ENCODE results near the gene MAF. TPM values are rescaled to one million over a fixed set of nuclear protein-coding genes. Genes with fewer than 3 reads are reported as not detected.

MAF gene
- total RNA-seq, 1 experiment from 2014 or later = not detected

- H3K9me3 ChIP-seq (ENCODE audit: insufficient read depth, low read depth) = no peaks in the 10 kb centered on the region; the same call in 1 of the 2 replicates
- no peaks in the 10 kb centered on the region for H3K36me3 ChIP-seq (ENCODE audit: low read depth)
- H3F3A ChIP-seq (ENCODE audit: insufficient read depth, low read depth) = no peaks in the 10 kb centered on the region
- DNase-seq = no peak
- no TSS peak for BruUV-seq (replicated peaks)
- H3K27ac ChIP-seq = no peak overlapping the region
- CTCF ChIA-PET = no interaction called here
- H3K4me3 ChIP-seq = no peak overlapping the region
- no peaks in the 10 kb centered on the region for H3K79me2 ChIP-seq (ENCODE audit: low read depth)
- no peak overlapping the region for H2AFZ ChIP-seq
- POLR2A ChIA-PET (ENCODE audit: unreplicated experiment) = no interaction called here
- no peak overlapping the region for H3K4me2 ChIP-seq
- H3K9me2 ChIP-seq (ENCODE audit: insufficient read depth) = no peaks in the 10 kb centered on the region
- no peaks in the 10 kb centered on the region for H3K4me1 ChIP-seq (replicated peaks; ENCODE audit: insufficient read depth)
- TF ChIP-seq EZH2 (IDR thresholded peaks at IDR 0.05; ENCODE audit: low read depth) (no peak), CTCF (conservative IDR thresholded peaks at IDR 0.05) (no peak)
- peaks cover 11% of the 10 kb centered on the region for H3K27me3 ChIP-seq (ENCODE audit: insufficient read depth, low read depth)
- no peaks in the 10 kb centered on the region for H4K20me1 ChIP-seq (ENCODE audit: insufficient read depth)
- intact Hi-C loops (cut with micrococcal nuclease; ENCODE audit: unreplicated experiment) = no loop called here
Measured at GRCh38 chr16:79599256-79599836, 1.2 kb downstream of the MAF start.

- intact Hi-C loops (cut with micrococcal nuclease; ENCODE audit: unreplicated experiment) = no loop called here
Measured at GRCh38 chr16:79598348-79599181, 2.0 kb downstream of the MAF start.

DNA sequence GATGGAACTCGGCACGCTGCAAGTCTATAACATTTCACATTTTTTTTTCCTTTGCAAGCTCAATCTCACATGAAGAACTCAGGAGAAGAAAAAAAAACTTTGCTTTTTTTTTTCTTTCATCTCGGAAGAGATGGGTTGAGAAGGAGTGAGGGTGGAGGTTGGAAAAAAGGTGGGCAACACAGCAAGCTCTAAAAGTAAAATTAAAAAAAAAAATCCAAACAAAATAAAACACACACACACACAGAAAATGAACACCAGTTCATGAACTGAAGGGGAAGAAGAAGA lies 2.5 kb downstream of the MAF start:
- CTCF ChIA-PET = interaction anchor here (0.6 kb wide), 1 partner anchor 792 kb away, joined by 3 read pairs; no protein-coding TSS in a partner anchor
- Histone ChIP-seq H3K79me2 (ENCODE audit: low read depth) (no peaks in the 10 kb centered on the region), H3K4me2 (no peak overlapping the region), H3K27ac (no peak overlapping the region), H3K9me3 (ENCODE audit: insufficient read depth, low read depth) (no peaks in the 10 kb centered on the region; the same call in 1 of the 2 replicates), H3F3A (ENCODE audit: insufficient read depth, low read depth) (no peaks in the 10 kb centered on the region), H2AFZ (no peak overlapping the region), H3K27me3 (ENCODE audit: insufficient read depth, low read depth) (peaks cover 19% of the 10 kb centered on the region; the same call in 1 of the 2 replicates), H3K36me3 (ENCODE audit: low read depth) (no peaks in the 10 kb centered on the region), H3K4me1 (replicated peaks; ENCODE audit: insufficient read depth) (no peaks in the 10 kb centered on the region), H4K20me1 (ENCODE audit: insufficient read depth) (no peaks in the 10 kb centered on the region), H3K4me3 (no peak overlapping the region), H3K9me2 (ENCODE audit: insufficient read depth) (no peaks in the 10 kb centered on the region)
- intact Hi-C loops (cut with micrococcal nuclease; ENCODE audit: unreplicated experiment) = no loop called here
- BruUV-seq (replicated peaks) = no TSS peak
- TF ChIP-seq EZH2 (IDR thresholded peaks at IDR 0.05; ENCODE audit: low read depth) (no peak), CTCF (conservative IDR thresholded peaks at IDR 0.05) (no peak)
- POLR2A ChIA-PET (ENCODE audit: unreplicated experiment) = no interaction called here
- DNase-seq = no peak

More at GRCh38 chr16:79598348-79599181, 2.0 kb downstream of the MAF start:
- Histone ChIP-seq H3K9me3 (ENCODE audit: insufficient read depth, low read depth) (no peaks in the 10 kb centered on the region; the same call in 1 of the 2 replicates), H2AFZ (no peak overlapping the region), H3K9me2 (ENCODE audit: insufficient read depth) (no peaks in the 10 kb centered on the region), H3K4me2 (no peak overlapping the region), H3K27me3 (ENCODE audit: insufficient read depth, low read depth) (peaks cover 14% of the 10 kb centered on the region; the same call in 1 of the 2 replicates), H3K27ac (no peak overlapping the region), H4K20me1 (ENCODE audit: insufficient read depth) (no peaks in the 10 kb centered on the region), H3K4me1 (replicated peaks; ENCODE audit: insufficient read depth) (no peaks in the 10 kb centered on the region), H3K4me3 (no peak overlapping the region), H3K79me2 (ENCODE audit: low read depth) (no peaks in the 10 kb centered on the region), H3F3A (ENCODE audit: insufficient read depth, low read depth) (no peaks in the 10 kb centered on the region), H3K36me3 (ENCODE audit: low read depth) (no peaks in the 10 kb centered on the region)
- CTCF ChIA-PET = interaction anchor here (0.6 kb wide), 1 partner anchor 792 kb away, joined by 3 read pairs; no protein-coding TSS in a partner anchor
- DNase-seq = no peak
- POLR2A ChIA-PET (ENCODE audit: unreplicated experiment) = no interaction called here
- no peak for TF ChIP-seq CTCF (conservative IDR thresholded peaks at IDR 0.05)
- no peak for TF ChIP-seq EZH2 (IDR thresholded peaks at IDR 0.05; ENCODE audit: low read depth)
- no TSS peak for BruUV-seq (replicated peaks)
